ENCODE measurements around the gene ABHD16B. TPM values are rescaled to one million over a fixed set of nuclear protein-coding genes. Genes with fewer than 3 reads are reported as not detected.

The ABHD16B gene
- total and polyA plus RNA-seq, 10 of the 15 experiments (the other 5 are each of a cell fraction or from before 2014, with no cell fraction given), result 0.13 TPM; not detected in 9

- in situ Hi-C loops (cut with MboI), result no loop called here
- FAIRE-seq, result no peak
Observed at GRCh38 chr20:63829603-63829944, 31.7 kb upstream of the ABHD16B start.

More at GRCh38 chr20:63829603-63829944, 31.7 kb upstream of the ABHD16B start:
- Histone ChIP-seq H3K9ac (ENCODE audit: control insufficient read depth, insufficient read depth, low read length) (no peak overlapping the region), H3K79me2 (ENCODE audit: control insufficient read depth, insufficient read depth, low read length) (no peaks in the 10 kb centered on the region), H2AFZ (ENCODE audit: control insufficient read depth, low read depth, low read length) (no peak overlapping the region), H3K36me3 (ENCODE audit: control insufficient read depth in 2 of 2, insufficient read depth in 2 of 2, low read length in 1 of 2) (no peaks in the 10 kb centered on the region), H3K9me3 (replicated peaks; ENCODE audit: control insufficient read depth, insufficient read depth, low read length) (no peaks in the 10 kb centered on the region), H3K27ac (ENCODE audit: control insufficient read depth, insufficient read depth) (no peak overlapping the region), H4K20me1 (ENCODE audit: control insufficient read depth, insufficient read depth) (peaks cover 7% of the 10 kb centered on the region; the same call in 1 of the 2 replicates), H3K4me2 (ENCODE audit: control insufficient read depth, insufficient read depth) (peak overlapping the region; percentile 56), H3K27me3 (replicated peaks in 1 of 2; ENCODE audit: control insufficient read depth in 2 of 2, insufficient read depth in 2 of 2, low read length in 1 of 2) (peaks cover 9 to 11% of the 10 kb centered on the region in 2 experiments; a peak in 3 of 4 replicates), H3K4me1 (ENCODE audit: control insufficient read depth, insufficient read depth, low read length) (no peaks in the 10 kb centered on the region; the same call in 1 of the 2 replicates), H3K4me3 (peak overlapping the region; percentile 65; the same call in 1 of the 2 replicates)
- no peak for TF ChIP-seq ZNF24 (IDR thresholded peaks at IDR 0.05)
- TF ChIP-seq EZH2 (IDR thresholded peaks at IDR 0.05; ENCODE audit: borderline replicate concordance, control insufficient read depth, low read depth, low read length), result 0 out of 2 replicates have a peak, but pooled peaks have one; percentile 23
- TF ChIP-seq KAT2A (conservative IDR thresholded peaks at IDR 0.05; ENCODE audit: control insufficient read depth, low read depth, low read length), result no peak
- no peak for TF ChIP-seq IRF3 (IDR thresholded peaks at IDR 0.05)
- no peak for TF ChIP-seq SMC3 (IDR thresholded peaks at IDR 0.05; ENCODE audit: borderline replicate concordance, low read length)
- no peak for TF ChIP-seq ATF3 (IDR thresholded peaks at IDR 0.05; ENCODE audit: borderline replicate concordance, extremely low read depth, low read depth, low read length)
- 1% methylated on average over 10 of the region's 10 CpGs for WGBS (ENCODE audit: insufficient coverage, insufficient replicate concordance, low lambda C conversion rate, missing lambda C conversion rate)
- ChIA-PET POLR2A (no interaction called here), RAD21 (ENCODE audit: unreplicated experiment) (interaction anchor here (1.0 kb wide), 1 partner anchor 292 kb away, joined by 3 read pairs; no protein-coding TSS in a partner anchor), SMC1A (ENCODE audit: uncharacterized antibody, unreplicated experiment) (interaction anchor here (0.7 to 1.3 kb wide), 3 partner anchors 44 to 228 kb away, joined by 3 to 4 read pairs (median 3); partner anchors contain the start of gene LIME1), CTCF (interaction anchor here (1.0 kb wide), 1 partner anchor 43 kb away, joined by 3 read pairs; no protein-coding TSS in a partner anchor)
- no TSS peak for BruUV-seq (replicated peaks)
- ATAC-seq (peak; percentile 13; the same call in 2 of the 3 replicates), DNase-seq (ENCODE audit: low read depth, low spot score) (no peak)
- intact Hi-C loops (cut with micrococcal nuclease; ENCODE audit: unreplicated experiment), result no loop called here
